ENCODE measurements around the gene GLUL. TPM values are rescaled to one million over a fixed set of nuclear protein-coding genes. Genes with fewer than 3 reads are reported as not detected.

Gene GLUL
- total RNA-seq, 4 donors from 2014 or later, result 5,859 to 11,803 (median 7,908) TPM

DNA sequence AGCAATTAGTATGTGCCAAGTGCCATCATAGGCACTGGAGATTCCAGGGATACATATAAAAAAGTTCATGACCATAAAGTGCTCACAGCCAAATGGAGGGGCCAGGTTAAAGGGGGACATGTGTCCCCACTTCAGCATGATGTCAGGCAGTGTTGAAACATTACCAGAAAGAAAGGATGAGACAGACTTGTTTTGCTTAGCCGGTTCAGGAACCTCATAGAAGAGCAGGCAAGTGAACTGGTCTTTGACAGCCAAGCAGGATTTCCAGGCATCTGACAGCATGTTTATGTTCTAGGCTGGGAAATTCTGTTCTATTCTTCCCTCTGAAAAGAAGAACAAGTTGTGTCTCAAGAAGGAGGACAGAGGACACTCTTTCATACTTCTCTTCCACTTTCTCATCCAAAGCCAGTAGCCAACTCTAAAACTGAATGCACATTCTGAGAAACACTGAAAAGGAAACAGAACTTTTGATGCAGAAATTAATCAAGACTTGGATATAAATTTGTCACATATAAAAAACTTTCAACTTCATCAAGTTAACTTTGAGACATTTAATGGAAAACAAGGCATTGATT lies 39.7 kb downstream of the GLUL start:
- peak overlapping the region in 2 of 4 donors; percentile 23 to 27 for H3K27ac ChIP-seq
- no peak for DNase-seq (ENCODE audit: low spot score in 2 of 2)
- TF ChIP-seq, protein P1, sequence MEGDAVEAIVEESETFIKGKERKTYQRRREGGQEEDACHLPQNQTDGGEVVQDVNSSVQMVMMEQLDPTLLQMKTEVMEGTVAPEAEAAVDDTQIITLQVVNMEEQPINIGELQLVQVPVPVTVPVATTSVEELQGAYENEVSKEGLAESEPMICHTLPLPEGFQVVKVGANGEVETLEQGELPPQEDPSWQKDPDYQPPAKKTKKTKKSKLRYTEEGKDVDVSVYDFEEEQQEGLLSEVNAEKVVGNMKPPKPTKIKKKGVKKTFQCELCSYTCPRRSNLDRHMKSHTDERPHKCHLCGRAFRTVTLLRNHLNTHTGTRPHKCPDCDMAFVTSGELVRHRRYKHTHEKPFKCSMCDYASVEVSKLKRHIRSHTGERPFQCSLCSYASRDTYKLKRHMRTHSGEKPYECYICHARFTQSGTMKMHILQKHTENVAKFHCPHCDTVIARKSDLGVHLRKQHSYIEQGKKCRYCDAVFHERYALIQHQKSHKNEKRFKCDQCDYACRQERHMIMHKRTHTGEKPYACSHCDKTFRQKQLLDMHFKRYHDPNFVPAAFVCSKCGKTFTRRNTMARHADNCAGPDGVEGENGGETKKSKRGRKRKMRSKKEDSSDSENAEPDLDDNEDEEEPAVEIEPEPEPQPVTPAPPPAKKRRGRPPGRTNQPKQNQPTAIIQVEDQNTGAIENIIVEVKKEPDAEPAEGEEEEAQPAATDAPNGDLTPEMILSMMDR (IDR thresholded peaks at IDR 0.05), result no peak
- TF ChIP-seq POLR2A (IDR thresholded peaks at IDR 0.05) (no peak), EP300 (IDR thresholded peaks at IDR 0.05) (peak; percentile 32 to 43)
- 39 to 47% methylated on average over 1 of the region's 1 CpG for WGBS, 2 donors
- H3K36me3 ChIP-seq, result no peaks in the 10 kb centered on the region
- no peaks in the 10 kb centered on the region for H3K9me3 ChIP-seq
- no peak overlapping the region for H3K4me3 ChIP-seq
- H3K27me3 ChIP-seq, result no peaks in the 10 kb centered on the region
- peaks cover 0 to 3% (median 0%) of the 10 kb centered on the region in 4 donors for H3K4me1 ChIP-seq

DNA sequence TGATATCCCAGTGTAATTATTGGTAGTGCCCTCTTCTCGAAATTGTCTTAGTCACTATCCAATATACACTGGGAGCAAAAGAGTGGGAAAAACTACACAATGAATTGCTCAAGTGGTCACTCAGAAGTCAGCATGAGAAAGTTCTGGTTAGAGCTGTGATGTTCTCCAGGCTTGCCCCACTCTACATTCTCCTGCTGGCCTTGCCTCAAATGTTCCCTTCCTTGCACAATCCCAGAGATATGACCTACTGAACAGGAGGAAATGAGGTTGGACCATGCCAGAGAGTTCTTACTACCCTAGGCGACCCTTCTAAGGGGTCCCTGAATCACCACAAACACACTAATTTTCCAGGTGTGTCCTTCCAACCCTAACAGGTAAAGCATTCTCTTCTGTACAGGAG lies 40.8 kb downstream of the GLUL start:
- H3K4me3 ChIP-seq, result no peak overlapping the region
- peaks cover 0 to 3% (median 0%) of the 10 kb centered on the region in 4 donors for H3K4me1 ChIP-seq
- H3K9me3 ChIP-seq, result no peaks in the 10 kb centered on the region
- DNase-seq (ENCODE audit: low spot score in 2 of 2), result peak in 1 of 2 donors; percentile 50
- no peaks in the 10 kb centered on the region for H3K27me3 ChIP-seq
- 91 to 93% methylated on average over 2 of the region's 2 CpGs for WGBS, 2 donors
- no peaks in the 10 kb centered on the region for H3K36me3 ChIP-seq
- TF ChIP-seq POLR2A (IDR thresholded peaks at IDR 0.05) (no peak), EP300 (IDR thresholded peaks at IDR 0.05) (peak in 1 of 2 donors; percentile 61)
- TF ChIP-seq, protein P1 (IDR thresholded peaks at IDR 0.05), result no peak
- peak overlapping the region in 1 of 4 donors; percentile 23 for H3K27ac ChIP-seq

DNA sequence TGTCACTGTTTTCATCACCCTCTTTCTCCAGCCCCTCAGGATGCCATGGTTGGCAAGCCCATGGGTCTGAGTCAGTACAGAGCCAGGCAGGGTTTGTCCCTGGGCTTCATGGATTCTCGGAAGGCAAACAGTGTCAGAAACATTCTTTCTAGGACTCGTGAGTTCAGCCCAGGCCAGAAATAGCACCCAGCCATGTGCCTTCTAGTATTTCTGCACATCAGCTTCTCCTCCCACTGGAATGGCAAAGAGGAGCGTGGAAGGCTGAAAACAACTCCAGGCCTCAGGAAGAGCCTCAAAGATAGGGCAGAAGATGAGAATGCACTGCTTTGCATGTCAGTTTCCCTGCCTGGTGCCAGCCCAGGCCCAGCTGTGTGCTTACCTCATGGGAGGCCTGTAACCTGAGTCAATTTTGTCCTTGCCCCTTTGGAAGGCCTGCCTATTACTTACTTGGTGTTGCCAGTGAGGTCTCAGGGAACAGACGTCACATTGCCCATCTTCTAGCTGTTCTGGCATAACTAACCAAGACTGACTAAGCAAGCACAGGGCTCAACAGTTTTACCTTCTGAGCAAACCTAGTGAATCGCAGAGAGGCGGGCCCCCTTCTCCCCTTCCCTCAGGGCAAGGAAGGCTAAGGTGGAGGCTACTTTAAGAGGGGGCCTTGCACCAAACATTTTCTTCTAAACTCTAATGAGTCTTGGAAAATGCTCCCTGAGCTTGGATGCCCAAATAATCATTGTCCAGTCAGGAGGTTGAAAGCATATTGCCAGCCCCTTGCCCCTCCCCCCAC lies 42.4 kb downstream of the GLUL start:
- H3K4me3 ChIP-seq, result no peak overlapping the region
- H3K9me3 ChIP-seq, result no peaks in the 10 kb centered on the region
- no peaks in the 10 kb centered on the region for H3K27me3 ChIP-seq
- H3K27ac ChIP-seq, result peak overlapping the region in 1 of 4 donors; percentile 39
- peaks cover 0 to 3% (median 0%) of the 10 kb centered on the region in 4 donors for H3K4me1 ChIP-seq
- WGBS, 2 donors, result 68 to 84% methylated on average over 6 of the region's 6 CpGs
- H3K36me3 ChIP-seq, result no peaks in the 10 kb centered on the region
- TF ChIP-seq, protein P1 (IDR thresholded peaks at IDR 0.05), result no peak
- TF ChIP-seq EP300 (IDR thresholded peaks at IDR 0.05), result peak in 1 of 2 donors; percentile 62
- no peak for DNase-seq (ENCODE audit: low spot score in 2 of 2)

DNA sequence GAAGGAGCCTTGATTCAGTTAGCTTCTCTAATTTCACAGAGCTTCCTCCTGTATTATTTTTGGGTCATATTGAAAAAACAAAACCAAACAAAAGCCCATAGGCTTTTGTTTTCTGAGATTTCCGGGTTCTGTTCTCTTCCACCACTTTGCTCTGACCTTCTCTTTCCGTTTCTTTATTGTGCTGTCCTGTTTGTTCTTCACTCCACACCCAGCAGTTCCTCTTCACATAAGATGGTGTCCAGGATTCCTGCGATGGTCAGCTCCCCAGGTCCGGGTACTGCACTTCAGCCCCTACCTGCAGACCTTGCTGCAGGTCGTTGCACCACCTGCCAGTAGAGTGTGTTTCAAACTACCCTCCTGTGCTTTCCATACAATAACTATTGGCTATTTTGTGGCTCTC lies 44.6 kb downstream of the GLUL start:
- Histone ChIP-seq H3K36me3 (no peaks in the 10 kb centered on the region), H3K27me3 (no peaks in the 10 kb centered on the region), H3K9me3 (no peaks in the 10 kb centered on the region), H3K27ac (no peak overlapping the region), H3K4me1 (peaks cover 0 to 4% (median 0%) of the 10 kb centered on the region in 4 donors), H3K4me3 (no peak overlapping the region)
- DNase-seq (ENCODE audit: low spot score in 2 of 2), result no peak
- WGBS, 2 donors, result 79 to 82% methylated on average over 5 of the region's 5 CpGs
- no peak for TF ChIP-seq EP300 (IDR thresholded peaks at IDR 0.05)

DNA sequence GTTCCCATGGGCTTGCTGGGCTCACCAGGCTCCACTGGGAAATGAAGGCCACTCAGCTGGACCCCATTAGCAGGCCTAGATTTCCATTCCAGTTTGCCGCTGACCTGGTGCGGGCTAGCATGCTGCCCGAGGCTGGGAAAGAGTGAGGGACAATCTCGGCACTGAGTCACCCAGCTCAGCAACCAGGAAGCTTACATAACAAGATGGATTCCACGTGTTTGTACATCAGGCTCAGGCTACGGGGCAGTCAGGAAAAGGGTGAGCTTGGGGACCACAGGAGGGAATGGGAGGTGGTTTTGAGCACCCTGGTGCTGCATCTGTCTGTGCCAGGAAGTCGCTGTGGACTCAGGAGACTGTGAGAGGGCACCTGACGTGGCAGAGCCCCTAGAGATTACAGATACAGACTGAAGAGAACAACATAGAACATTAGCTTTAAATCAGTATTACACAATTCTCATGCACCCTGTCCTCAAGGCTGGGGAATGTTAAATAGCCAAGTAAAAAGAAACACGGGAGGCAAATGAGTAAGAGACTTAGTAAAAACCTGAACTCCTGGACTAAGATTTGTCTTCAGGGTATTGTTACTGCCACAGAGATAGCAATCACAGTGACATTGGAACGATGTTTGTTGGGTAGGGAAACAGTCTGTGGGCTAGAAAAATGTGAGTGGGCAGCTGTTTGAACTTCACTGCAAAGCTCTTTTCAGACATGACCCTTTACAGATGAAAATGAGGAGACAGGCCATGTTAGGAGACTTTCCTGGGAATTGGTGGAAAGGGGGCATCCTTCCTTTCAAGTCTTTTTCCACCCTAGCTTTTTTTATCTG lies 51.1 kb downstream of the GLUL start:
- H3K36me3 ChIP-seq, result no peaks in the 10 kb centered on the region
- DNase-seq (ENCODE audit: low spot score in 2 of 2), result no peak
- no peak overlapping the region for H3K4me3 ChIP-seq
- peaks cover 0 to 39% (median 2%) of the 10 kb centered on the region in 4 donors for H3K4me1 ChIP-seq
- 69 to 73% methylated on average over 10 of the region's 10 CpGs for WGBS, 2 donors
- no peaks in the 10 kb centered on the region for H3K27me3 ChIP-seq
- H3K9me3 ChIP-seq, result no peaks in the 10 kb centered on the region
- peak overlapping the region in 2 of 4 donors; percentile 60 to 70 for H3K27ac ChIP-seq
- TF ChIP-seq EP300 (IDR thresholded peaks at IDR 0.05), result no peak
- TF ChIP-seq POLR2A (IDR thresholded peaks at IDR 0.05), result no peak
- TF ChIP-seq, protein P1 (IDR thresholded peaks at IDR 0.05), result no peak

Data from tibial nerve (tissue), 4 donors.